Effector memory CD8-positive, alpha-beta T cell (primary cell): Measurements from ENCODE around the gene LDLRAD3.

ENCODE experiments used
- ATAC-seq: fragments of 150-1000 bp; cut with Tn5 transposase; replicated peaks from 2 replicates; pipeline ENCODE4 v1.10.0; 2021; ENCODE audit warnings: mild to moderate bottlenecking, moderate library complexity
- DNase-seq, 3 experiments: peaks; one replicate each; pipeline ENCODE4 v3.0.0; 2021
- H3K27ac Mint-ChIP-seq, 2 donors: one replicate each; pipeline ENCODE4 v1.8.0; 2022; ENCODE audit warnings: mild to moderate bottlenecking in 2 of 2, mixed read lengths in 2 of 2, moderate library complexity in 2 of 2
- H3K27me3 Mint-ChIP-seq, 2 donors: one replicate each; pipeline ENCODE4 v1.8.0; 2022; ENCODE audit warnings: mixed read lengths in 2 of 2
- H3K36me3 Mint-ChIP-seq: one replicate; pipeline ENCODE4 v1.8.0; 2022; ENCODE audit warnings: mild to moderate bottlenecking, moderate library complexity, mixed read lengths; ENCODE audit not compliant: insufficient read depth
- H3K4me1 Mint-ChIP-seq, 2 donors: one replicate each; pipeline ENCODE4 v1.8.0; 2022; ENCODE audit warnings: low read depth in 2 of 2, mixed read lengths in 2 of 2
- H3K4me3 Mint-ChIP-seq, 2 donors: one replicate each; pipeline ENCODE4 v1.8.0; 2022; ENCODE audit warnings: mild to moderate bottlenecking in 2 of 2, mixed read lengths in 2 of 2, moderate library complexity in 2 of 2
- H3K9me3 Mint-ChIP-seq, 2 donors: one replicate each; pipeline ENCODE4 v1.8.0; 2022; ENCODE audit warnings: mixed read lengths in 2 of 2

LDLRAD3 gene

DNA sequence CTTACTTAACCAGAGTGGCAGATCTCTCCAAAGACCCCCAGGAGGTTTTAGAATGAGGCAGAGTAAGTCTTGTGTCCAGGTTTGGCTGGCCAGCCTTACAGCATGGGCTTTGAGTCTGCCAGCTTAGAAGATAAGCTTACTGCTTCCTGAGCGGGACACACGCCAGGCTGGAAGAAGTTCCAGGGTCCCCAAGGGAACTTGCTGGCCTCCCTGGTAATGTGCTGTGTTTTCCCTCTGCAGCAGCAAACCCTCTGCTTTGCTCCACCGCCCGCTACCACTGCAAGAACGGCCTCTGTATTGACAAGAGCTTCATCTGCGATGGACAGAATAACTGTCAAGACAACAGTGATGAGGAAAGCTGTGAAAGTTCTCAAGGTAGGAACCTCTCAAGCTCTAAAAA lies 154.2 kb downstream of the LDLRAD3 start:
- H3K9me3 Mint-ChIP-seq, result no peaks in the 10 kb centered on the region
- no peak overlapping the region for H3K4me3 Mint-ChIP-seq
- no peak overlapping the region for H3K27ac Mint-ChIP-seq
- no peaks in the 10 kb centered on the region for H3K4me1 Mint-ChIP-seq
- no peaks in the 10 kb centered on the region for H3K36me3 Mint-ChIP-seq
- peaks cover 27 to 36% of the 10 kb centered on the region in 2 donors for H3K27me3 Mint-ChIP-seq
- no peak for ATAC-seq
- no peak for DNase-seq

DNA sequence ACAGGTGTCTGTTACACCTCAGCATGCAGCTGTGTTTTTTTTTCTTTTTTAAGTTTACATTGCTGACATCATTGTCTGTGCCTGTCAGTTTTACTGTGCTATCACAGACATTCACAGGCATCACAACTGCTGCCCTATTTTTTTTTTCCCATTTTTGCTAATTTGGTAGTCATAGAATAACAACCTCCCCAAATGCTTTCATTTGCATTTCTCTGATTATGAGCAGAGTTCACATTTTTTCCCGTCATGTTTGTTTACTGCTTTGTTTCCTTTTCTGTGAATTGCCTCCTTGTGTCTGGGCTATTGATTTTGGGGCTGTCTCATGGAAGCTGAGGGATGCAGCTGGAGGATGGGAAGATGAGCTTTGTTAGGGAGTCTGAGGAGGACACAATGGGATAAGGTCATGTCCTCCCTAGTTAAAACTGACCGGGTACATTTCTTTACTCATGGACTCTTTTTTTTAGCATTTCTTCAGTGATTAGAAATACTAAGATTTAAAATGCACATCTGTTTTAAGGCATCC lies 155.1 kb downstream of the LDLRAD3 start:
- Mint-ChIP-seq H3K27ac (no peak overlapping the region), H3K36me3 (no peaks in the 10 kb centered on the region), H3K27me3 (peaks cover 19 to 29% of the 10 kb centered on the region in 2 donors), H3K4me3 (no peak overlapping the region), H3K4me1 (no peaks in the 10 kb centered on the region), H3K9me3 (no peaks in the 10 kb centered on the region)
- DNase-seq, result no peak
- ATAC-seq, result no peak

DNA sequence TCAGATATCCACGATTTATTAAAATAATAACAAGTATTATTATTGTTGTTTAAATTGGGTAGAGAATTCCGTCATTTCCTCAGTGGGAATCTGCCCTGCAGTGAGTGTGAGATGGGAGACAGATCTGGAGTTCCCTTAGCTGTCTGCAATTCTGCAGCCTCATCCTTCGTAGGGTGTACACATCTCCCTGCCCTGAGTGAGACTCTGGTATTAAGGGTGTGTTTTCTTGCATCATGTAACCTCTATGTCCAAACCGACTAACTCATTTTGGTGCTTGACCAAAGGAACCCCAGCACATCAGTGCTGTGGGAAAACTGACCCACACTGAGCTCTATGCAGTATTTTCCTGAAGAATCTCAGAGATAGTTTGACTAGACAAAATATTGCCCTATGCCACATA lies 157.6 kb downstream of the LDLRAD3 start:
- Mint-ChIP-seq H3K27ac (no peak overlapping the region), H3K4me3 (no peak overlapping the region), H3K9me3 (no peaks in the 10 kb centered on the region), H3K27me3 (peaks cover 13 to 33% of the 10 kb centered on the region in 2 donors), H3K4me1 (no peaks in the 10 kb centered on the region), H3K36me3 (no peaks in the 10 kb centered on the region)
- ATAC-seq, result no peak
- no peak for DNase-seq

DNA sequence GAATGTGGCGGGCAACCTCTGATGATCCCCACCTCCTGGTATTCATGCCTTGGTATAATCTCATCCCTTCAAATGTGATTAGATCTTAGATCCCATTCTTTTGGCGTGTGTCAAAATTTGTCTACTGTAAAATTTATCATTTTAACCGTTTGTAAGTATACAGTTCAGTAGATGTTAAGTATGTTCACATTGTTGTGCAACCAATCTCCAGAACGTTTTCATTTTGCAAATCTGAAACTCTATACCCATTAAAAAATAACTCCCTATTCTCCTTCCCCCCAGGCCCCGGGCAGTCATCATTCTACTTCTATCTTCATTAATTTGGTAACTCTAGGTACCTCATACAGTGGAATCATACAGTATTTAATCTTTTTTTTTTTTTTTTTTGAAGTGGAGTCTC lies 159.0 kb downstream of the LDLRAD3 start:
- Mint-ChIP-seq H3K4me1 (no peaks in the 10 kb centered on the region), H3K27me3 (peaks cover 0 to 22% of the 10 kb centered on the region in 2 donors), H3K4me3 (no peak overlapping the region), H3K27ac (no peak overlapping the region), H3K9me3 (no peaks in the 10 kb centered on the region), H3K36me3 (no peaks in the 10 kb centered on the region)
- DNase-seq (no peak), ATAC-seq (no peak)

DNA sequence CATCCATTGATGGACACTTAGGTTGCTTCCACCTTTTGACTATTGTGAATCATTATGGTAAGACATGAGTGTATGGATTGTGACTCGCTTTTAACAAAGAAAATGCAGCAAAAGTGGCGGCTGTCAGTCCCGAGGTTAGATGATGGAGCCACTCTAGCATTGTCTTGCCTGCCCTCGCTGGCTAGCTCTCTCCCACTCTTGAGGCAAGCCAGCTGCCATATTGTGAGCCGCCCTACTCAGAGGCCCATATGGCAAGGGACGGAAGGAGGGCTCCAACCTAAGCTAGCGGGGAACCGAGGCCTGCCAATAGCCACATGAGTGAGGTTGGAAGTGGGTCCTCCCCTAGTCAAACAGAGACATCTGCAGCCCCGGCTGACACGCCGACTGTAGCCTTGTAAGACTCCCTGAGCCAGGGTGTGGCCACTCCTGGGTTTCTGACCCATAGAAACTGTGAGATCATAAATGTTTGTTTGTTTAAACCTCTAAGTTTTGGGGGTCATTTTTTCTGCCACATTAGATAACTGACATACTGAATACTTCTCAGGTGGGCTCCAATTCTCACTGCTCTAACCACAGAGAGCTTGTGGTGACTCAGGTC lies 160.2 kb downstream of the LDLRAD3 start:
- no peak overlapping the region for H3K4me3 Mint-ChIP-seq
- no peak overlapping the region for H3K27ac Mint-ChIP-seq
- H3K36me3 Mint-ChIP-seq, result no peaks in the 10 kb centered on the region
- no peaks in the 10 kb centered on the region for H3K4me1 Mint-ChIP-seq
- ATAC-seq (no peak), DNase-seq (no peak)
- H3K27me3 Mint-ChIP-seq, result peaks cover 8 to 24% of the 10 kb centered on the region in 2 donors
- H3K9me3 Mint-ChIP-seq, result no peaks in the 10 kb centered on the region

DNA sequence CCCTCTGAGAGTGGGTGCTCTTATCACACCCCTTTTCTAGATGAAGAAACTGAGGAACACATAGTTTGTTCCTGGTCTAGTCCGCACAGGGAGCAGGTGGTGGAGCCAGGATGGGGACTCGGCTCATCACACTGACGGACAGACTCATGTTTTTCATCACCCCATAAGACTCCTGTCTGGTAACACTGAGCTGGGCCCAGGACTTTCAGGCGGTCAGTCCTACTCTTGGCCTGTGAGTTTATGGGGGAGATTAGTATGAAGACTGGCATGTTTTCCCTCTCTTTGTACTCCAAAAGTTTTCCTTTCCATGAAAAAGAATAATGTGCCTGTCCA lies 160.8 kb downstream of the LDLRAD3 start:
- Mint-ChIP-seq H3K4me3 (no peak overlapping the region), H3K36me3 (no peaks in the 10 kb centered on the region), H3K9me3 (no peaks in the 10 kb centered on the region), H3K27me3 (peaks cover 12 to 20% of the 10 kb centered on the region in 2 donors), H3K27ac (no peak overlapping the region), H3K4me1 (no peaks in the 10 kb centered on the region)
- ATAC-seq, result no peak
- DNase-seq, result no peak

DNA sequence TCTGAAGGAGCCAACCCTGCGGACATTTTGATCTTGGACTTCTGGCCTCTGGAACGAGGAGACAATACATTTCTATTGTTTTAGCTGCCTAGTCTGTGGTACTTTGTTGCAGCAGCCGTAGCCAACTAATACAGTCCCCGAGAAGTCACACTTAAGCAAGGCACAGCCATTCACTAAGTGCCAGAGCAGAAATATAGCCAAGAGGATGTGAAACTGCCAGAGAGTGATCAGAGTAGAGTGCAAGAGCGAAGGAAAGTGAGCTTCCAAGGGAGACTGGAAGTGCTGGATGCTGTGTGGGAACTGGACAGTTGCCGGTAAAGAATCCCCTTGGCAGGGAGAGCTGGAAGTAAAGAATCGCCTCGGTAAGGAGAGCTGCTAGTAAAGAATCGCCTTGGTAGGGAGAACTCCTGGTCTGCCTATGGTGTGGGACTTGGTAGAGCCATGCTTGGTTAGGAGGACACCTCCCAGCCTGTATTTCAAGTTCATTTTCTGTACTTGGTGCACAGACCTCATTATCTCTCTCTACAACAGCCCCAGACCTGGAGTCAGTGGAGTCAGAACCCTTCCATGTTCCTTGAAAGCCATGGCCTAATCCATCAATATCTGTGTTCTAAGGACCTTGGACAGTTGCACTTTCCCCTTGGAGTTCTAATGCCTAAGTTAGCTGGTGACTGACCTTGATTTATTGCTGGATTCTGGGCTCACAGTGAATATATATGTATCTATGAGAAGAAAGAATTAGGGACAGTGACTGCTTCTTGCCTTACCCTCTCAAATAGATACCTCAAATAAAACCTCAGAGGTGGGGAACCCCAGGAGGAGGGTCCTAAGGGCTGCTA lies 162.1 kb downstream of the LDLRAD3 start:
- H3K27me3 Mint-ChIP-seq, result peaks cover 12 to 20% of the 10 kb centered on the region in 2 donors
- DNase-seq (no peak), ATAC-seq (no peak)
- no peaks in the 10 kb centered on the region for H3K4me1 Mint-ChIP-seq
- no peak overlapping the region for H3K4me3 Mint-ChIP-seq
- H3K9me3 Mint-ChIP-seq, result no peaks in the 10 kb centered on the region
- no peak overlapping the region for H3K27ac Mint-ChIP-seq
- H3K36me3 Mint-ChIP-seq, result no peaks in the 10 kb centered on the region

DNA sequence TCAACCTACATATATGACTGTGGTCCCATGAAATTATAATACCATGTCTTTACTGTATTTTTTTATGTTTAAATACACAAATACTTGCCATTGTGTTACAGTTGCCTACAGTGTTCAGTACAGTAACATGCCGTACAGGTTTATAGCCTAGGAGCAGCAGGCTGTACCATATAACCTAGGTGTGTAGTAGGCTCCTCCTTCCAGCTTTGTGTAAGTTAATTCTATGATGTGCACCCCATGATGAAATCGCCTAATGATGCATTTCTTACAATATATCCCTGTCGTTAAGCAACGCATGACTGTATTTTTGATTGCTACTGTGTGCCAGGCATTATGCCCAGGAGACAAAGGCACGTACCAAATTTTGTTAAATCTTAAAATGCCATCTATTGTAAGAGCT lies 163.7 kb downstream of the LDLRAD3 start:
- H3K9me3 Mint-ChIP-seq, result no peaks in the 10 kb centered on the region
- ATAC-seq (no peak), DNase-seq (no peak)
- no peaks in the 10 kb centered on the region for H3K4me1 Mint-ChIP-seq
- H3K4me3 Mint-ChIP-seq, result no peak overlapping the region
- peaks cover 20 to 21% of the 10 kb centered on the region in 2 donors for H3K27me3 Mint-ChIP-seq
- no peaks in the 10 kb centered on the region for H3K36me3 Mint-ChIP-seq
- H3K27ac Mint-ChIP-seq, result no peak overlapping the region

DNA sequence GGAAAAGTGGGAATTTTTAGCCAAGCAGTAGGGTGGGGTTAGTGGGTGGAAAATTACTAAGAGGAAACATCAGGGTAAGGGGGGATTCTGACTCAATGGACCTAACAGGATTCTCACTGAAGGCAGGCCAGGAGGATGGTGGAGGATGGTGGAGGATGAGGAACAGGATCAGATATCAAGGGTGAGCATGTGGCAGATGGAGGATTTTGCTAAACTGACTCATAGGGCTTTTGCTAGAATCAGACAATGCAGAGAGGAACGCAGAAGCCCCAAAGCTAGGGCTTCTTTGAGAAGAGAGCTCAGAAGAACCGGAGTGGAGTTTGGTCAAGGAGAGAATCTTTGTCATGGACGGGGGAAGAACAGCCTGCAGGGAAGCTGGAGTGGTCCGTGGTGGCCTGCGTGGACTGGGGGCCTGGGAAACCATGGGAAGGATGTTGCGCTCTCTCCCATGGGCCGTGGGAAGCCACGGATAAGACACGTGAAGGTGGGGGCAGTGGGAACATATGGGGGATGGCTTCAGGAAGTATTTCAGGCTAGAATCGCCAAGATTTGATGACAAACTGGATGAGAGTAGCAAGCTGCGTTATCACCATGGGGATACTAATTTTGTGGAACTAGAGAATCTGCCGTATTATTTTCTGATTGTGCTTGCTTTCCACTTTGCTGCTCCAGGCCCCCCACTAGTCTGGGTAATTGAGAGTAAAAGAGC lies 165.2 kb downstream of the LDLRAD3 start:
- no peak overlapping the region for H3K4me3 Mint-ChIP-seq
- H3K27me3 Mint-ChIP-seq, result peaks cover 20 to 21% of the 10 kb centered on the region in 2 donors
- ATAC-seq (no peak), DNase-seq (no peak)
- H3K4me1 Mint-ChIP-seq, result no peaks in the 10 kb centered on the region
- H3K9me3 Mint-ChIP-seq, result no peaks in the 10 kb centered on the region
- H3K27ac Mint-ChIP-seq, result no peak overlapping the region
- H3K36me3 Mint-ChIP-seq, result no peaks in the 10 kb centered on the region

DNA sequence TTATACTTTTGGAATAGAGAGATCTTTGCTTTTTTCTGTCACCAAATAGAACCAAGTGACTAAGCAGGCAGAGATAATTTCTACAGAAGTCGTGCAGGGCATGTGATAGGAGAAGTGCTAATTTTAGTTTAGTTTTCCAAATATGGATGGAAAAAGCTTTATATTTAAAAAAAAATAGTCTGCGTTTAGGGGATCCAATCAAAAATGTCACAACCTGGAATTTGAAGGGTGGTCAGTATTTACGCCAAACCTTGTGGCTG lies 165.7 kb downstream of the LDLRAD3 start:
- no peaks in the 10 kb centered on the region for H3K36me3 Mint-ChIP-seq
- no peaks in the 10 kb centered on the region for H3K4me1 Mint-ChIP-seq
- no peak for ATAC-seq
- no peak overlapping the region for H3K27ac Mint-ChIP-seq
- H3K4me3 Mint-ChIP-seq, result no peak overlapping the region
- DNase-seq, result no peak
- no peaks in the 10 kb centered on the region for H3K9me3 Mint-ChIP-seq
- H3K27me3 Mint-ChIP-seq, result peaks cover 20 to 21% of the 10 kb centered on the region in 2 donors

DNA sequence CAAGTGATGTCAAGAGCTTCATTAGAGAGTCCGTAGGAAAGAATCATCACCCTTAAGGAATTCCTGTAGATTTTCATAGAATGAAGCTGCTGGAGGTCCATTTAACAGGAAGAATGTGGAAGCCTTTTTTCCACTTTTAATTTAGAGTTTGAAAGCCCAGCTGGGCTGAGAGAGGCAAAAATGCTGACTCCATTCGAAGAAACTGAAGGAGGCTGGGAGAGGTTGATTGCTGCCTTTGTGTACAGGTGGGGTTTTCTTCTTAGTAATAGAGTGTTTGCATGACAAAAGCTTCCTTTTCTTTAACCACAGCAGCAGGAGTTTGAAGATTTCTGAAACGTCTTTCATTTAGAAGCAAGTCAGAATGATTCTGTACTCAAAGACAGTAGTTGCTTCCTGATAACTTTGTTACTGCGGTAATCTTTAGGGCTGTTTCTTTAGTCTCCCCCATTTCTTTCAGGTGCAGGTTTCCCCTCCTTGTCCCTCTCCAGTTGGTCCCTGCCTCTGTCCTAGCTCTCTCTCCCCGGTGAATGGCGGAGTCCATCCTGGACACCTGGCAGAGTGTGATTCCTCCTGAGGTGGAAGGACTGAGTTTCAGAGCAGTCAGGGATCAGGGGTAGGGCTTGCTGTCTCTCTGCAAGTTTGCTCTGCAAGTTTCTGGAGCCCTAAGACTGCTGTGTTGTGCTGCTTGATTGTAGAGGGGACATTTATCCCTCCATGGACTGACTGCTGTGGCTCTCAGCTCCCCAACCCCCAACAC lies 166.2 kb downstream of the LDLRAD3 start:
- Mint-ChIP-seq H3K27ac (no peak overlapping the region), H3K9me3 (no peaks in the 10 kb centered on the region), H3K36me3 (no peaks in the 10 kb centered on the region), H3K4me1 (no peaks in the 10 kb centered on the region), H3K4me3 (no peak overlapping the region), H3K27me3 (peaks cover 20 to 26% of the 10 kb centered on the region in 2 donors)
- ATAC-seq, result no peak
- DNase-seq, result no peak

DNA sequence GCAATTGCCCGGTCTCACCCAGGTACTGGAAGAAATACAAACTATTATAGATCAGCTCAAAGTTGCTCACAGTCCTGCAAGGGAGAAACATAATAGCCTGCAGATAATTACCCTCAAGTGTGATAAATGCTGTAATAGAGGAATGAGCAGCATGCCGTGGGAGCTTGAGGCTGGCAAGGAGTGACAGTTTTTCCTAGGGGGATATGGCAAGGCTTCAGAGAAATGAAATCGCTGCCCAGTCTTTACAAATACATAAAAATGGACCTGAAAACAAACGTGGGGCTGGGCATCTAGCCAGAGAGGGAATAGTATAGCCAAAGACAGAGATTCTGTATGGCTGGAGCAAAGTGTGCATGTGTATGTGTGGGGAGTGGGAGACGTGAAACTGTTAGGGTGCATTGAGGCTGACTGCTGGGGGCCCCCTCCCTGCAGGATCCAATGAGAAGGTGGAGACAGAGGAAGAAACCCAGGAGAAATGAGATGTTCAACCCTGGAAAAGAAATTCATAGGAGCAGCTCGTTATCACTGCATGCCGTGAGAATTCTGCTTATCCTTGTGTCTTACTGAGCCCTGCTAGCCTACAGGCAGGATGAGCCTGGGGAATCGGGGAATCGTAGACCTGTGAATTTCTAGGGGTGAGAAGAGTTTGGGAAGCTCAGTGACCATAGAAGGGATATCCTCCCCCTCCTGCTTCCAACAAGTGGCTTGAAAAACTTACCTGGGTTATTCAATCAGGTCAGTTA lies 167.0 kb downstream of the LDLRAD3 start:
- Mint-ChIP-seq H3K36me3 (no peaks in the 10 kb centered on the region), H3K27me3 (peaks cover 12 to 34% of the 10 kb centered on the region in 2 donors), H3K9me3 (no peaks in the 10 kb centered on the region), H3K4me3 (no peak overlapping the region), H3K4me1 (no peaks in the 10 kb centered on the region), H3K27ac (no peak overlapping the region)
- ATAC-seq (no peak), DNase-seq (no peak)

DNA sequence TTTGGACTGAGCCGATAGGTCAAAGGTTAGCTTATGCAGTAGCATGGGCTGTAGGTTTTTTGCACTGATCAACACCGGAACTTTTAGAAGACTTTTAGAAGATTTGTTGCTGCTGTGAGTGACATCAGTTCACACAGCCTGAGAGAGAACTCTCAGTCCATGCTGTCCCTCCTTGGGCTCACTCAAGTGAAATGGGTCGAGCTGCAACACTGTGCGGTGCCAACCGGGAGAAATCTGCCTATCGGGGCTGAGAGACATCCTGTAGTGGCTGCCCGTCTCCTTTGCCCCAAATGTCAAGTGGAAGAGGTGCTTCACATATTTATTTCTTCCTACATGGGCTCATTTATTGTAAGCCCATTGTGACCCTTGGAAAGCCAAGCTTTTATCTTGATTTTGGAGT lies 170.2 kb downstream of the LDLRAD3 start:
- ATAC-seq, result no peak
- DNase-seq, result no peak

More for the DNA sequence above, 170.2 kb downstream of the LDLRAD3 start:
- H3K27me3 Mint-ChIP-seq, result peaks cover 16 to 41% of the 10 kb centered on the region in 2 donors
- no peaks in the 10 kb centered on the region for H3K9me3 Mint-ChIP-seq
- H3K36me3 Mint-ChIP-seq, result no peaks in the 10 kb centered on the region
- H3K27ac Mint-ChIP-seq, result no peak overlapping the region
- H3K4me1 Mint-ChIP-seq, result no peaks in the 10 kb centered on the region
- no peak overlapping the region for H3K4me3 Mint-ChIP-seq
